NCI-H1694 (cell line): Measurements from ENCODE around the gene PITPNM3.

ENCODE experiments used
- DNase-seq: peaks from one replicate; lab custom pipeline; 2025; lab: John Stamatoyannopoulos, UW

PITPNM3 gene

DNA sequence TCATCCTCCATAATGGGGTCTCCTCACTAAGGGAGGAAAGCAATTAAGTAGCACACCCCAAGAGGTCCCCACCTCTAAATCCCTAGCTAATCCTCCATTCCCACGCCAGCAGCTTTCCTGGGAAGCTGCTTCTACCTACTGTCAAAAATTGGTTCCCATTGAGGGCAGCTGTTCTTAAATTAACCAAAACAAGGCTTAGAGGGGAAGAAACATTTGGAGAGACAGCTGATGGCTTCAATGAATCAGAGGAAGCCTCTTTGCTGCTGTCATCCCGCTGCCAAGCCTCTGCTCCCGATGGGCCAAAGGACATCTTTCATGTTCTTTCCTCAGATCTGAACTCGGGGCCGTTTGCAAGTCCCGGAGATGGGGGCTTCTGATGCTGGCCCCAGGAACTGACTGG is 148.1 kb downstream of the PITPNM3 start:
- DNase-seq, result no peak

DNA sequence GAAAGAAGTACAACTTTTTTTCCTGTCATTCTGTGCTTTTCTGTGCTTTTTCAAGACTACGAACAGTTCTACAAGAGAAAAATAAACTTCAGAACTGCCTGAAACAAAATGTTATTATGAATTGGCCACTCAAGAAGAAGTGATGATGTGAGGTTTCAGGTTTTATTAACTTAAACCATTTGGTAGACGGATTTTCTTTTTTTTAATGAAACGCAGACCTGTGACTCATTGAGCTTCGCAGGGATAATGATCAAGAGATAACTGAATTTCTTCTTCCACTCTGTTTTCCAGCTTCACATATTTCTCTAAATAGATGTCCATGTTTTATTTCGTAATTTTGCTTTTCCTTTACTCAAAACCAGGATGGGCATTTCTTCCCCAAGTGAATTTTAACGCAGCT is 154.1 kb downstream of the PITPNM3 start:
- no peak for DNase-seq
